ENCODE measurements around the gene ZNF550.
A peak's percentile ranks its signal among the peaks of the same experiment; 100 is the strongest.

The ZNF550 gene

GRCh38 chr19:57559404-57560025 lies at the start of gene ZNF550:
TSS of gene ZNF550 (minus strand) at chr19:57559863. CDS start at chr19:57559682, 181 bp downstream.
- peak; percentile 38 to 82 for DNase-seq

GRCh38 chr19:57606931-57607330 lies 47.3 kb upstream of the ZNF550 start:
- DNase-seq, result no peak

- DNase-seq, result peak; percentile 71 to 78
Measured at GRCh38 chr19:57599761-57600383, 40.2 kb upstream of the ZNF550 start, which contains the start of gene ZNF530. TSS of gene ZNF530 (plus strand) at chr19:57599885. CDS start at chr19:57604346, 4,461 bp downstream.

- no peak for DNase-seq
Measured at GRCh38 chr19:57599377-57599760, 39.7 kb upstream of the ZNF550 start.

- DNase-seq, result no peak
Measured at GRCh38 chr19:57587529-57587928, 27.9 kb upstream of the ZNF550 start.

- no peak for DNase-seq
Measured at GRCh38 chr19:57583521-57584416, 24.1 kb upstream of the ZNF550 start, which contains the start of gene ZIK1. TSS of gene ZIK1 (plus strand) at chr19:57584145. CDS start at chr19:57584357, 212 bp downstream.

- no peak for DNase-seq
Measured at GRCh38 chr19:57583104-57583520, 23.4 kb upstream of the ZNF550 start.

GRCh38 chr19:57578487-57579205 lies 19.0 kb upstream of the ZNF550 start, which contains the start of gene ZNF416:
TSS of gene ZNF416 (minus strand) at chr19:57578911. CDS start at chr19:57578704, 207 bp downstream.
- peak; percentile 88 to 95 for DNase-seq

- DNase-seq, result no peak
Measured at GRCh38 chr19:57576661-57577060, 17.0 kb upstream of the ZNF550 start.

GRCh38 chr19:57572415-57572947 lies 12.8 kb upstream of the ZNF550 start:
- DNase-seq, result no peak

GRCh38 chr19:57570707-57571106 lies 11.0 kb upstream of the ZNF550 start:
- DNase-seq, result no peak

- DNase-seq, result no peak
Measured at GRCh38 chr19:57566396-57567265, 7.0 kb upstream of the ZNF550 start.

GRCh38 chr19:57563547-57563946 lies 3.9 kb upstream of the ZNF550 start:
- DNase-seq, result no peak

GRCh38 chr19:57560049-57560491 lies 407 bp upstream of the ZNF550 start:
- no peak for DNase-seq

GRCh38 chr19:57559008-57559403 lies 657 bp downstream of the ZNF550 start:
- peak in 1 of 2 experiments; percentile 24 for DNase-seq

- DNase-seq, result no peak
Measured at GRCh38 chr19:57558525-57558924, 1.1 kb downstream of the ZNF550 start.

- DNase-seq, result no peak
Measured at GRCh38 chr19:57557659-57558058, 2.0 kb downstream of the ZNF550 start.

- DNase-seq, result no peak
Measured at GRCh38 chr19:57552432-57552831, 7.2 kb downstream of the ZNF550 start.

- DNase-seq, result no peak
Measured at GRCh38 chr19:57546513-57546912, 13.2 kb downstream of the ZNF550 start.

GRCh38 chr19:57537953-57538547 lies 21.6 kb downstream of the ZNF550 start:
- DNase-seq, result no peak

Data from SW 1271 (cell line).